ENCODE measurements around the gene AKAP13. TPM values are rescaled to one million over a fixed set of nuclear protein-coding genes. Genes with fewer than 3 reads are reported as not detected.

The AKAP13 gene
- total RNA-seq, 1 donor from 2014 or later: 78.9 TPM

DNA sequence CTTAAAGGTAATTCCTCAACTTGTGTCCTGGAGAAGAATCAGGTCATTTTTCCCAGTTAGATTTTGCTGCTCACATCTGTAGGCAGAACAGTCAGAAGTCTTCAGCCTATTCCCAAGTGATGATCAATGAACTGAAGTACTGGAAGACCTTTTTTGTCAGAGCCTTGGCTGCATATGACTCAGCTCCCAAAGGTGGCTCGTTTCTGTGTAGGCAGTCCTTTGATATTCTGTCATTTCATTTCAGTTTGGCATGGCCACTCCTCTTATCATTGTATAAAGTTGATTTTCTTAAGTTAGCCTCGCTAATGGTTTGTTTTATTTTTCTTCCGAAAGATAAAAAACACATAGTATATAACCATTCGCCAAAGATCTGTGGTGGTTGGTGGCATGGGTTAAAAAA, 323.7 kb downstream of the AKAP13 start:
- H3K36me3 Mint-ChIP-seq (ENCODE audit: low read depth): peaks cover 24% of the 10 kb centered on the region
- peak overlapping the region; percentile 93 for H3K27ac Mint-ChIP-seq
- peaks cover 79% of the 10 kb centered on the region for H3K4me1 Mint-ChIP-seq (ENCODE audit: low read depth)
- no peaks in the 10 kb centered on the region for H3K9me3 Mint-ChIP-seq
- intact Hi-C loops (cut with micrococcal nuclease): loop anchor here (1.0 kb wide), 2 partner anchors 36 to 58 kb away; no protein-coding TSS in a partner anchor
- peak overlapping the region; percentile 73 for H3K4me3 Mint-ChIP-seq
- no peaks in the 10 kb centered on the region for H3K27me3 Mint-ChIP-seq (ENCODE audit: insufficient read depth)
- DNase-seq (ENCODE audit: low spot score): no peak

DNA sequence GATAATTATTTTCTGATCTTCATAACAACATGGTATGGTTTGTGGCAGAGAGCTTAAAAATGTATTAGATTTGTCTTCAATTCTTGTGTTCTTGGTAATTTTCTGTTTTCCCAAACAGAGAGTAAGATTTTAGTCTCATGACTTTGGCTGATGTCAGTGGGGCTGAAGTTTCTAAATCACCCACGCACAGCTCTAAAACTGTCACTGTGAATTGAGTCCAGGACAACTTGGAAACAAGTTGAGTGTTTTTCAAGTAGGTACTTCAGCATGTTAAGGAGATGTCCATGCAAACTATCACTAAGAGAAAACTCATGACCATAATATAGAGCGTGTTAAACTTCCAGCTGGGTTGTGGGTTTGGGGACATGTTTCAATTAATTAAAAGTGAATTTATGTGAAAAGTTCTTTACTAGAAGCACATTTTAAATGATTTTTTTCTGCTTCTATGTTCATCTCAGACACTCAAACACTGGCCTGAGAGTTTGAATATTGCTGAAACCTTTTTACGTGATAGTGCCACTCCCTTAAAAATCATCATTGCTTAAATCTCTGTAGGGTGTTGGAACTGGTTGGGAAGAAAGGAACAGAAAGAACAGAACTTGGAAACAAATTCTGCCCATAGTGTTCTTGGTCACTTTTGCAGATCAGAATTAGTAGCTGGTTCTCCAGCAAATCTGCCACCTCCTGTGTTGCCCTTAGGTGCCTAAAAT, 324.5 kb downstream of the AKAP13 start:
- intact Hi-C loops (cut with micrococcal nuclease): loop anchor here (1.0 to 5.0 kb wide), 4 partner anchors 37 to 388 kb away; no protein-coding TSS in a partner anchor
- H3K9me3 Mint-ChIP-seq: no peaks in the 10 kb centered on the region
- no peak for DNase-seq (ENCODE audit: low spot score)
- H3K27ac Mint-ChIP-seq: peak overlapping the region; percentile 93
- H3K27me3 Mint-ChIP-seq (ENCODE audit: insufficient read depth): no peaks in the 10 kb centered on the region
- H3K4me3 Mint-ChIP-seq: peak overlapping the region; percentile 73
- peaks cover 27% of the 10 kb centered on the region for H3K36me3 Mint-ChIP-seq (ENCODE audit: low read depth)
- peaks cover 80% of the 10 kb centered on the region for H3K4me1 Mint-ChIP-seq (ENCODE audit: low read depth)

DNA sequence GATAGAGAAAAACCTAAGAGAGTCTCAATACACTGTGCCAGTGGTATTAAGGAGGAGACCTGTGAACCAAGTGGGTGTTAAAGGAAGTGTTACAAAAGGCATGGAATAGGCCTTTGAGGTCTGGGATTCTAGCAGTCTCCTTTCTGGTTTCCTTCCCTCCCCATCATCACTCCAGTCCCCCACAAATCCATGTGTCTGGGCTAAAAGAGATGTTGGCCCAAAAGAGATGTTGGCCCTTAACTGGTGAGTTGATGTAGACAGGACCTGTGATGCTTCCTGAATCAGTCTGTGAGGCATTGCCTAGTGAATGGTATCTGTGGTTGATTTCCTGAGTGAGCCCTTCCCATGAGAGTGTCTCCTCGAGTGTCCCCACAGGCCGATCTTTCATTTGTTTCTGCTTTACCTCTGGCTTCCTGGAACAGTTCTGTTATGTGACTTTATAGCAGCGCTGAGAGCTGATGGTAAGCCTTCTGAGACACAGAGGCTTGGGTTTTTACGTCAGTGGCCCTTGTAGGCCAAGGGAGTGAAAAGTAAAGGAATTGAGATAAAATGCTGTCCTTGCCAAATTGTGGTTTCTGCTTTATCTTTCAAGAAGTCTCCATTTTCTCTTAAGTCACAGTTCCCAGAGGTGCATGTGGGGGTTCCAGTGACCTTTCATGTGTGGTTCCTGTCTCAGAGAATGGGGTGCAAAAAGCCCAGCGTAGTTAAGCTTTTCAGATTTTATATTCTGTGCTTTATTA, 326.5 kb downstream of the AKAP13 start:
- H3K36me3 Mint-ChIP-seq (ENCODE audit: low read depth): peaks cover 37% of the 10 kb centered on the region

DNA sequence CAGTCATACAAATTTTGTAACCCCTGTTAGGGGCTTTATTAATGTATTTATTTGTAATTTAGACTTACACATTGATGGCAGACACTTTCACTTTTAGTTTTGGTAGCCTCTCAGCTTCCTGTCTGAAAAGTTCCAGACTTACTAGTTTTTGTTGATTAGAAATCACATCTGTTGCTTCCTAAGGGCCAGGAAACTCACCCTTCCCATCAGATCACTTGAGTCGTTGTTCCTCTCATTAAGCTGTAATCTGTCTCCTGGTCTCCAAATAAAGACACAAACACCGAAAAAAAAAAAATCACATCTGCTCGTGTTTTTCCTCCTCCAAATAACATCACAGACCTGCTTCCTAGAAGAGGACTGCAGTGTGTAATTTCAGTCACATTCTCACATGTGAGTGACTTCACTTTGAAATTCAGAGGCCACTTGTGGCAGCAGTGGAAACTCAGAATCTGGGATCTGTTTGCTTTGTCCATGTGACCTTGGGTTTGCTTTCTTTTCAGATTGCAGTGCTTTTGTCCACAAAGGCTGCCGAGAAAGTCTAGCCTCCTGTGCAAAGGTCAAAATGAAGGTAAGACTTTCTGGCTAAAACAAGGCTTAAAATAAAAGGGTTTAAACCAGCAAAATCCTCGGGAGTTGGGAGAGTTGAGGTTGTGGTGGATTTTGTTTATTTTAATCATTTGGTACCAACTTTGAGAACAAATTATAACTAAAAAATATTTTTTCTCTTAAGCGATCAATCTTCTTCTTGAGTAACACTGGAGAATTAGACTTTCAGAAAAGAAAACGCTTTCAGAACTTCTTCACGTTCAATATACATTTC, 327.3 kb downstream of the AKAP13 start:
- Mint-ChIP-seq H3K27ac (peak overlapping the region; percentile 99), H3K4me3 (peak overlapping the region; percentile 83), H3K4me1 (ENCODE audit: low read depth) (peaks cover 88% of the 10 kb centered on the region), H3K9me3 (no peaks in the 10 kb centered on the region), H3K36me3 (ENCODE audit: low read depth) (peaks cover 38% of the 10 kb centered on the region), H3K27me3 (ENCODE audit: insufficient read depth) (no peaks in the 10 kb centered on the region)
- intact Hi-C loops (cut with micrococcal nuclease): loop anchor here (1.0 to 5.0 kb wide), 6 partner anchors 17 to 390 kb away; no protein-coding TSS in a partner anchor
- no peak for DNase-seq (ENCODE audit: low spot score)

More for the DNA sequence above, 326.5 kb downstream of the AKAP13 start:
- Mint-ChIP-seq H3K27me3 (ENCODE audit: insufficient read depth) (no peaks in the 10 kb centered on the region), H3K4me1 (ENCODE audit: low read depth) (peaks cover 88% of the 10 kb centered on the region), H3K27ac (peak overlapping the region; percentile 99), H3K4me3 (peak overlapping the region; percentile 83), H3K9me3 (no peaks in the 10 kb centered on the region)
- intact Hi-C loops (cut with micrococcal nuclease): loop anchor here (1.0 to 5.0 kb wide), 6 partner anchors 17 to 390 kb away; no protein-coding TSS in a partner anchor
- no peak for DNase-seq (ENCODE audit: low spot score)

DNA sequence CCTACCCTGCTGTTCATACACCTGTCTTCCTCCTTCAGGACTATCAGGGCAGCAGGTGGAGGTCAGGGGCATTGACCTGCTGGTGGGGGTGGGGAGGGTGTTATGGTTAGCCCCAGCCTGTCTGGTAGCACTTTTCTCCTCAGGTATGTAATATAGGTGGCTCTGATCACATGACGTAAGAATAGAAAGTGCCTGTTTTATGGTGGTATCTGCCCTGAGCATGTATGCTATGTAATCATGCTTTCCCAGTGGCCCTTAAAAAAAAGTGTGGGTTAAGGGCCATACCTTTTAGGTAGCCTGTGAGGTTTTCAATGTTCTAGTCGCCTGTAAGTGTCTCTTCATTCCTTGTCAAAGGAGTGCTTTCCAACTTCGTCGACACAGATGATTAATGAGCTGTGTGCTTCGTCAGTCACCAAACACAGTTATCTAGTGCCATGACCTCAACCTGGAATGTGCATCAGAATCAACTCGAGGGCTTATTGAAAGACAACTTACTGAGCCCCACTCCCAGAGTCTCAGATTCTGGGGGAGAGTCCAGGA, 328.1 kb downstream of the AKAP13 start:
- no peak for DNase-seq (ENCODE audit: low spot score)
- peak overlapping the region; percentile 23 for H3K4me3 Mint-ChIP-seq
- H3K27me3 Mint-ChIP-seq (ENCODE audit: insufficient read depth): no peaks in the 10 kb centered on the region
- intact Hi-C loops (cut with micrococcal nuclease): loop anchor here (5.0 kb wide), 2 partner anchors 296 to 391 kb away; no protein-coding TSS in a partner anchor
- no peaks in the 10 kb centered on the region for H3K9me3 Mint-ChIP-seq
- peaks cover 41% of the 10 kb centered on the region for H3K36me3 Mint-ChIP-seq (ENCODE audit: low read depth)
- peak overlapping the region; percentile 65 for H3K27ac Mint-ChIP-seq
- H3K4me1 Mint-ChIP-seq (ENCODE audit: low read depth): peaks cover 87% of the 10 kb centered on the region

DNA sequence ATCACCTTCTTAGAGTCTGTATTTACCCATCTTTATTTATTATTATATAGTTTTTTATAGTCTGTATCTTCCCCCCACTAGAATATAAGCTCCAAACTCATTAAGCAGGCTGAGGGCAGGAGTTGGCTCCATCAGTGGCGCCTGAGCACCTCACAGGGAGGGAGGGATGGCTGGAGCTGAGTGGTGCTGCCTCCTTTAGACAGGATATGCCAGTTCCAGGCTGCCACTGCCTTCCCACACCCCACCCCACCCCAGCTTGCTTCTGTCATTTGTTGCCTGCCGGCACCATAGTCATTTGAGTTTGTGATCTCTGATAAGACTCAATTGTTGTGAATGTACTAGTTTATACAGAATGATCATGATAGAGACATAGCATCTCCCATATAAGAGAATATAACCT, 328.8 kb downstream of the AKAP13 start:
- Mint-ChIP-seq H3K9me3 (no peaks in the 10 kb centered on the region), H3K4me1 (ENCODE audit: low read depth) (peaks cover 79% of the 10 kb centered on the region), H3K27ac (peak overlapping the region; percentile 9), H3K27me3 (ENCODE audit: insufficient read depth) (no peaks in the 10 kb centered on the region), H3K36me3 (ENCODE audit: low read depth) (peaks cover 44% of the 10 kb centered on the region), H3K4me3 (no peak overlapping the region)
- intact Hi-C loops (cut with micrococcal nuclease): loop anchor here (5.0 kb wide), 2 partner anchors 297 to 392 kb away; no protein-coding TSS in a partner anchor
- no peak for DNase-seq (ENCODE audit: low spot score)

DNA sequence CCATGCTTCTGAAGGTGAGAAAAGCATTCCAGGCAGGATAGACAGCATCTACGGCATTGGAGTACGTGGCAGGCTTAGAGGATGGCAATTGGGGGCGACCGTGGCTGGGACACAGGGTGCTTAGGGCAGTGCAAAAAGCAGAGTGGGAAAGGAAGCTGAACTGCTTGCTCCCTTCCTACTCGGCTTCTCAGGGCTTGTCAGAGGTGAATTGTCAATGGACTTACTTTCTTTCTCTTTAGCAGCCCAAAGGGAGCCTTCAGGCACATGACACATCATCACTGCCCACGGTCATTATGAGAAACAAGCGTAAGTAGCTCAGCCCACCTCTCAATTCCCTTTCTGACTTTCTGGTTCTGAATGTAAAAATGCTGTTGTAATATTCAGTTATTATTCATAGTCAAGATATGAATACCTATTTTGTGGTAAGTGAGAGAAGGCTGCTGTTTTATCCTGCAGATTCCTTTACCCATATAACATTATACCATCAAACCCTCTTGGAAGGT, 330.0 kb downstream of the AKAP13 start:
- peaks cover 45% of the 10 kb centered on the region for H3K36me3 Mint-ChIP-seq (ENCODE audit: low read depth)
- intact Hi-C loops (cut with micrococcal nuclease): loop anchor here (1.0 kb wide), 1 partner anchor 167 kb away; no protein-coding TSS in a partner anchor
- DNase-seq (ENCODE audit: low spot score): no peak
- H3K27me3 Mint-ChIP-seq (ENCODE audit: insufficient read depth): no peaks in the 10 kb centered on the region
- H3K27ac Mint-ChIP-seq: peak overlapping the region; percentile 80
- H3K4me1 Mint-ChIP-seq (ENCODE audit: low read depth): peaks cover 69% of the 10 kb centered on the region
- H3K9me3 Mint-ChIP-seq: no peaks in the 10 kb centered on the region
- peak overlapping the region; percentile 50 for H3K4me3 Mint-ChIP-seq

DNA sequence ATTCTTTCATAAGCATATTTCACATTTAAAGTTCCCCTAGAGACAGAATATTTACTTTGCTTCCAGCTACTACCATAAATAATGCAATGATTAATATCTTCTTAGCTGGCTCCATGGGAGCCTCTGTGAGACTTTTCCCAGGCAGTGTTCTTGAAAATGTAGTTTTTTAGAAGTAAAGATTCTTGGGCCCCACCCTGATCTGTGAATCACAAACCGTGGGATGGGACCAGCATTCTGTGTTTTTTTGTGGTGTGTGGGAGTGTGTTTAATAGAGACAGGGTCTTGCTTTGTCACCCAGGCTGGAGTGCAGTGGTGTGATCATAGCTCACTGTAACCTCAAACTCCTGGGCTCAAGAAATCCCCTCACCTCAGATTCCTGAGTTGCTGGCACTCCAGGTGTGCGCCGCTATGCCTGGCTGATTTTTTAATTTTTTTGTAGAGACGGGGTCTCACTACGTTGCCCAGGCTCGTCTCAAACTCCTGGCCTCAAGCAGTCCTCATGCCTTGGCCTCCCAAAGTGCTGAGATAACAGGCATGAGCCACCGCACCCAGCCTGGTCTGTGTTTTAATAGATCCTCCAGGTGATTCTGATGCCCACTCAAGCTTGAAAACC, 331.3 kb downstream of the AKAP13 start:
- H3K27me3 Mint-ChIP-seq (ENCODE audit: insufficient read depth): no peaks in the 10 kb centered on the region
- no peak overlapping the region for H3K4me3 Mint-ChIP-seq
- intact Hi-C loops (cut with micrococcal nuclease): no loop called here
- peaks cover 48% of the 10 kb centered on the region for H3K36me3 Mint-ChIP-seq (ENCODE audit: low read depth)
- no peaks in the 10 kb centered on the region for H3K9me3 Mint-ChIP-seq
- H3K27ac Mint-ChIP-seq: peak overlapping the region; percentile 71
- peaks cover 62% of the 10 kb centered on the region for H3K4me1 Mint-ChIP-seq (ENCODE audit: low read depth)
- DNase-seq (ENCODE audit: low spot score): no peak

DNA sequence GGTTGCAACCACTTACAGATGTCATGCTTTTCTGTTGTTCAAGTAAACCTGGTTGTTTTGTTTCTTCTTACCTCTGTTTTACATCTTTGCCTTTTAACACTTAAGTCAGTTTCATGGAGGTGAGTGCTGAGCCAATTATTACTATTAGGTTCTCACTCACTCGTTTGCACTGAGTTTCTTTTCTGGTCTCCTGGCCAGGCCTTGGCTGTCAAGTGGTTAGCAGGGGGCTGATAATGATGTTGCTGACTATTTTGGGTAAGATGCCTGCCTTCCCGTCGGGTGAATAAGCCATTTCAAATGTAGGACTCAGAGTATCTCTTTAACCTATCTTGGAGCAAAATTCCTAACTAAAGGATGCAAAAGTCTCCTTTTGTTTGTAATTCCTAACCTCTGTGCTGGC, 335.9 kb downstream of the AKAP13 start:
- intact Hi-C loops (cut with micrococcal nuclease): no loop called here
- H3K4me1 Mint-ChIP-seq (ENCODE audit: low read depth): peaks cover 44% of the 10 kb centered on the region
- no peak for DNase-seq (ENCODE audit: low spot score)
- H3K9me3 Mint-ChIP-seq: no peaks in the 10 kb centered on the region
- H3K27ac Mint-ChIP-seq: no peak overlapping the region
- H3K4me3 Mint-ChIP-seq: no peak overlapping the region
- peaks cover 67% of the 10 kb centered on the region for H3K36me3 Mint-ChIP-seq (ENCODE audit: low read depth)
- H3K27me3 Mint-ChIP-seq (ENCODE audit: insufficient read depth): no peaks in the 10 kb centered on the region

DNA sequence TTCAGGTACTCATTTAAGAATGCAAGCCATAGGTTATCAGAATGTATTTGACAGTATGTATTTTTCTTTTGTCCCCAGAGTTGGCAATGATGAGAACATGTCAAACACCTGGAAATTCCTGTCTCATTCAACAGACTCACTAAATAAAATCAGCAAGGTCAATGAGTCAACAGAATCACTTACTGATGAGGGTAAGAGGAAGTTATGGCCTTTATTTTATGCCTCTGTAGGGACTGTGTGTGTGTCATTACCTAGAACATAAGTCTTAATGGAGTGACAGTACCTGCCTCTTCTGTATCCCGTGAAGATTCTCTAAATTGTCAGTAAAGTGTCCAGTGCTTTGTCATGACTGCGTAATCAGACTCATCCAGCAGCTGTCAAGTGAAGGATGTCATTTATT, 336.8 kb downstream of the AKAP13 start:
- H3K27ac Mint-ChIP-seq: no peak overlapping the region
- H3K36me3 Mint-ChIP-seq (ENCODE audit: low read depth): peaks cover 66% of the 10 kb centered on the region
- H3K4me3 Mint-ChIP-seq: no peak overlapping the region
- no peaks in the 10 kb centered on the region for H3K9me3 Mint-ChIP-seq
- peaks cover 41% of the 10 kb centered on the region for H3K4me1 Mint-ChIP-seq (ENCODE audit: low read depth)
- H3K27me3 Mint-ChIP-seq (ENCODE audit: insufficient read depth): no peaks in the 10 kb centered on the region
- intact Hi-C loops (cut with micrococcal nuclease): no loop called here
- no peak for DNase-seq (ENCODE audit: low spot score)

DNA sequence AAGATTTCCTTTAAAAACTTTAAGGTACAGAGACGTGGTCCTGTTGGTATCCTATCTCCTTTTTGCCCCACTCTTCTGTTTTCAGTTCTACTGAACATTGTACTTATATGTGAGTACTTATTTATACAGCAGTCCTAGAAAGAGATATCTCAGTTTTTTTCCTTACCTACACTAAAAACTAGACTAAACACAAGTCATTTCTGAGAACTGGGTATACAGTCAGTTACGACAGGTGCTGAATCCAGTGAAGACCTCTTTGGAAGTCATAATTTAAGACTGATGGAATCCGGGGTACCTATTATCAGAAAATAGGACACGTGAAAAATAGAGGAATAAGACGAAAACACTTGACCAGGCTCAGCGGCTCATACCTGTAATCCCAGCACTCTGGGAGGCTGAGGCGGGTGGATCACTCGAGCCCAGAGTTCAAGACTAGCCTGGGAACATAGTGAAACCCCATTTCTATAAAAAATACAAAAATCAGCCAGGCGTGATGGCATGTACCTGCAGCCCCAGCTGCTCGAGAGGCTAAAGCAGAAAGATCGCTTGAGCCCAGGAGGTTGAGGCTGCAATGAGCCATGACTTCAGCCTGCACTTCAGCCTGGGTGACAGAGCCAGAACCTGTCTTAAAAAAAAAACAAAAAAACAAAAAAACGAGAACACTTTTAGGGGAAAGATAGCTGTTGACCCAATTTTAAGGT, 338.0 kb downstream of the AKAP13 start:
- intact Hi-C loops (cut with micrococcal nuclease): no loop called here
- peaks cover 40% of the 10 kb centered on the region for H3K4me1 Mint-ChIP-seq (ENCODE audit: low read depth)

More for the DNA sequence above, 338.0 kb downstream of the AKAP13 start:
- Mint-ChIP-seq H3K9me3 (no peaks in the 10 kb centered on the region), H3K36me3 (ENCODE audit: low read depth) (peaks cover 71% of the 10 kb centered on the region), H3K27ac (no peak overlapping the region), H3K4me3 (no peak overlapping the region), H3K27me3 (ENCODE audit: insufficient read depth) (no peaks in the 10 kb centered on the region)
- no peak for DNase-seq (ENCODE audit: low spot score)

Data from activated T-helper 1 cell treated with anti-CD3 and anti-CD28 coated beads, Interleukin-12 subunit alpha, Interleukin-12 subunit beta, Interleukin-2, Interleukin-4 antibody, amounts not matched to agents 30 ng/mL and 10 ng/mL and 1 ng/mL, durations not matched to agents 14 hours and 24 hours and 36 hours (primary cell).